Astrocyte of the cerebellum (primary cell): ENCODE data around the gene CHD5.
A peak's percentile ranks its signal among the peaks of the same experiment; 100 is the strongest.

Experiments used
- DNase-seq: peaks from one replicate; pipeline ENCODE4 v3.0.0-alpha.2; 2011; ENCODE audit warnings: low read depth
- H3K4me3 ChIP-seq: 2 replicates; pipeline ENCODE4 v1.5.1; 2011; ENCODE audit warnings: mild to moderate bottlenecking, low read depth, low read length, moderate library complexity
- CTCF ChIP-seq: IDR thresholded peaks from 2 replicates; pipeline ENCODE4 v1.5.1; 2012; ENCODE audit warnings: low read length, low read depth, moderate library complexity, mild to moderate bottlenecking; ENCODE audit errors: missing control alignments
- in situ Hi-C: cut with HindIII; loops from 2 replicates; pipeline ENCODE4 v1.10.0; 2017; ENCODE audit warnings: low sequenced_read_pairs

CHD5 gene

GRCh38 chr1:6111991-6112689 lies 68.0 kb downstream of the CHD5 start:
- in situ Hi-C loops, result no loop called here
- DNase-seq, result no peak
- TF ChIP-seq CTCF, result no peak
- H3K4me3 ChIP-seq, result no peak overlapping the region

GRCh38 chr1:6111571-6111970 lies 68.5 kb downstream of the CHD5 start:
- no peak for TF ChIP-seq CTCF
- no peak overlapping the region for H3K4me3 ChIP-seq
- in situ Hi-C loops, result no loop called here
- DNase-seq, result no peak

GRCh38 chr1:6110326-6110725 lies 69.8 kb downstream of the CHD5 start:
- DNase-seq, result no peak
- no peak overlapping the region for H3K4me3 ChIP-seq
- in situ Hi-C loops, result no loop called here
- TF ChIP-seq CTCF, result no peak

GRCh38 chr1:6109688-6110087 lies 70.4 kb downstream of the CHD5 start:
- no peak for TF ChIP-seq CTCF
- in situ Hi-C loops, result no loop called here
- no peak for DNase-seq
- no peak overlapping the region for H3K4me3 ChIP-seq

GRCh38 chr1:6108937-6109614 lies 71.0 kb downstream of the CHD5 start:
- H3K4me3 ChIP-seq, result no peak overlapping the region
- peak; percentile 15 for DNase-seq
- peak; percentile 36 for TF ChIP-seq CTCF
- in situ Hi-C loops, result no loop called here

GRCh38 chr1:6108476-6108875 lies 71.6 kb downstream of the CHD5 start:
- TF ChIP-seq CTCF, result no peak
- no peak for DNase-seq
- no peak overlapping the region for H3K4me3 ChIP-seq
- in situ Hi-C loops, result no loop called here
